GM18499 (cell line): ENCODE results near the gene XRCC5.
"Not testable (repeated sequence)": the region's sequence is repeated elsewhere in the genome, so short reads cannot be mapped to it uniquely, and the experiment has no call there.

ENCODE experiments used
- ATAC-seq: cut with Tn5 transposase; IDR thresholded peaks from one replicate; pipeline ENCODE4 v1.9.1; 2021; ENCODE audit warnings: moderate number of reproducible peaks; ENCODE audit not compliant: insufficient read depth, unreplicated experiment

XRCC5 gene

DNA sequence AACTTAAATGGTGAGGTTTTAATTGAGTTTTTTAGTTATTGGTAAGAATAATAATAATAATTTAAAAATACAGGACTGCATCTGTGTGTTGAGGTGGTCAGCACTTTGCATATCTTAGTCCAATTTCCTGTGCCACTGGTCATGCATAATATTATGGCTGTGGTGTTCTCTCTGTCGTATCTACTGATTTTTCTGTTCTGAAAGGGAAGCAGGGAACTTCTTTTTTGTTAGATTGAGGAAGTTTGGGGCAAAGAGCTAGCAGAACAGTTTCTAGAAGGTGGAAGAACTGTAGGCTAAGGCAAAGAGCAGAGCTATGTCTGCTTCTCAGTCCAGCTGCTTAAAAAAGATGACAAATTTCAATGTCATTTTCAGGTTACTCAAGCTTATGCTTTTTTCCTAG lies 74.3 kb downstream of the XRCC5 start:
- ATAC-seq, result no peak

DNA sequence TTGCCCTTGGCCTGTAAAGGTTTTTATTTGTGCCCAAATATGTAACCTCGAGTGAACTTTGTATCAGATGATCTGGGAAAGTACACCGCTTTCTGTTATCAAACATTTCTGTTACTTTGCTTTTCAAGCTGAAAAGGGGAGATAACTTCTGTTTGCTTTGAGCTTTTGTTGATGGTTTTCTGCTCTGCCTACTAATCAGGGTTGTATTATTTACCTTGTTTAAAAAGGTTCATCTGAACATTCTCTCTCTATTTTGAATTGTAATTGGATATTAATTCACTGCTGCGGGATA lies 79.4 kb downstream of the XRCC5 start:
- no peak for ATAC-seq

DNA sequence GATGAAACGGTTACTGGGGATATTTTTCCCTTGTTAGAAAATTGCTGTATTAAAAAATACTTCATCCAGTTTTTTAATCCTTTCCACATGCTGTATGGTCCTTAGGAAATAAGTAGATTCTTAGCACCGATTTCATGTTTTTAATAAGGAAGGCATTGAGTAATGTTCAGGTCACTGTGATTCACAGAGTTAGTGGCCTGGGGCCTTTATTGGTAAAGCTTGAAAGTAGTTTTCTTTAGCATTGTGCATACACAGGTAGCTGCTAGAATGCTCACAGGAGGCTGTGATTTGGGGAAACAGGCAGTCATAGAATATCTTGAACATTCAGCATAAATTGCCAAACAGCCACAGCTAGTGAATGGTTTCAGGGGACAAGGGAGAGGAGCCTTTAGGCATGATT lies 79.8 kb downstream of the XRCC5 start:
- no peak for ATAC-seq

DNA sequence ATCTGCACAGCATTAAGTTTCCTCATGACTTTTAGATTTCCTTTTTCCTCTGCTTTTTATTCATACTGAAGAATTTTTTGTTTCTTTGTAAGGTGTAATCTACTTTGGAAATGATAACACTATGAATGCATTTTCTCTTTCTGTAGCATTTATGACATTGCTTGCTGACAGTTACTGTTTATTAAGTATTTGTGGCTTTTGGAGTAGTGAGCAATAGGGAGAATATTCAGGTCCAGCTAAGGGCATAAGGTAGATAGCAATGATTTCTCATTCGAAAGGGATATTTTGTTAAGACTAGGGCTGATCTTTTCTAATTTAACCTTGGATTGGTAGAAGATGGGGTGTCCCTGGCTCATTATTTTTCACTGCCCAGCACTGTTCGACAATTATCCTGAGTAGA lies 80.3 kb downstream of the XRCC5 start:
- no peak for ATAC-seq

DNA sequence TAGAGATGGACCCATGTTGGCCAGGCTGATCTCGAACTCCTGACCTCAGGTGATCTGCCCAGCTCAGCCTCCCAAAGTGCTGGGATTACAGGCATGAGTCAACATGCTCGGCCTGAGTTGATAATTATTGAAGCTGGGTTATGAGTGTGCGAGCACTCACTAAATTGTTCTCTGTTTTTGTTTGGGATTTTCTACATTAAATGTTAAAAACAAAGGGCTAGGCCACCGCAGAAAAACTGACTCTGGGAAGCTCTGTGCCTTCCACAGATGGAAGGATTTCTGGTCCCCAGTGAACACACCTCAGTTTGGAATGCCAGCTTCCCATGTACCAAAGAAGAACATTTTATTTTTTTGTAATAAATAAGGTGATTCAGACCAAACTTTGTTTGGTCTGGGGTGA lies 83.0 kb downstream of the XRCC5 start:
- no peak for ATAC-seq

DNA sequence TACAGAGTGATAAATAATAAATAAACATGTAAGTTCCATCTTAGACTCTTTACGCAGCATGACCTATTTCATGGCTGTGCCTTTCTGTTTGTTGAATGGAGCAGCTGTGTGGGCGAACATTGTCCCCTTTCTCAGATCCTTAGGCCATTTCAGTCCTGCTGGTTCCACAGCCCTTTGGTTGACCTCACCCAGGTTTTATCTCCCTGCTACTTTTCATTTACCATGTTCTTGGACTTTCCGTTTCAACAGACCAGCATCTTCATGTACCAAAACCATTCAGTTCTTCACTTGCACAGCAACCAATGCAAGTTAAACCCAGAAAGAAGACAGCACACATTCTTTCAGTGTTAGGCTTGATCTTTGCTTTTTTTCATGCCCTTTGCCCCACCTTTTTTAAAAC lies 83.8 kb downstream of the XRCC5 start:
- no peak for ATAC-seq

DNA sequence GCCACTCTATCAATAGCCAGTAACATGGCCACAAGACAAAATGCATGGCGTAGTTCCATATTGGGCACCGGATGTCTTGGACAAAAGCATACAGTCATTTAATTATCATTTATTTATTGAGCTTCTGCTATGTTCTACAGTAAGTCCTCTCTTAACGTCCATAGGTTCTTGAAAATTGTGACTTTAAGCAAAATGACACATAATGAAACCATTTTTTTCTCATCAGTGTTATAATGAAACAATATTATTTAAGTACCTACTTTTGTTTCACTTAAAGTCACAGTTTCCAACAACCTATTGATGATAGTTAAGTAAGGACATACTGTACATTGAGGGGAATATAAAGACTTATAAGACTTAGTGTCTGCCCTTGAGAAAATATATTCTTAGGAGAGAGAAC lies 84.9 kb downstream of the XRCC5 start:
- ATAC-seq, result no peak

DNA sequence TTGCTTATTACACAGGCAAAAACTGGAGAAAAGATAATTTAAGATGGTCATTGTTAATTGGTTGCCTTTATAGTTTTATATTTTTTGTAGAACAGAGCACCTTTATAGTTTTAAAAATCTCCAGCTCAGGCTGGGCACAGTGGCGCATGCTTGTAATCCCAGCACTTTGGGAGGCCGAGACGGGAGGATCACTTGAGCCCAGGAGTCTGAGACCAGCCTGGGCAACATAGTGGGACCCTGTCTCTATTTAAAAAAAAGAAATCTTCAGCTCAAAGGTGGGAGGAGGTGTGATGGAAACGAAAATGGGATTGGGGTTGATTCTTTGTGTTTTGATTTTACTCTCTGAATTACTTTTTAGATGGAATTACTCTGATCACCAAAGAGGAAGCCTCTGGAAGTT lies 85.4 kb downstream of the XRCC5 start:
- ATAC-seq, result no peak

DNA sequence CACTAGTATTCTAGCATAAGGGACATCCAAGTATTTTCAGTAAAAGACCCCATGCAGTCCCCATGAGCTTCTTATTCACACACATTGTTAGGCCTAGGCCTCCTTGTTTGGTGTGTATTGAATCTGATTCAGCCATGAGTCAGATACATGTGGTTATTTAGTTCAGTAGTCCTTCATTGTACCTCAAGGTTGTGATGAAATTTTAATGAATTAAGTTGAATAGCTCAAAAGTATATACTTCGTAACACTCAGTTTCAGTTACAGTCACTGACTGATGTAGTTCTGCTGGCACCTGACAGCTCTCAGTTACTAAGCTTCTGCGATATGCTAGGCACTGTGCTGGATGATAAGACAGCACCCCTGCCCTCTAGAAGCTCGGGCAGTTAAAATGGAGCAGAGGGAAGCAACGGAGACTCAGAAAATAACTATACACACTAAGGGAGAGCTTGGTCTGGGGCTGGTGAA lies 86.4 kb downstream of the XRCC5 start:
- no peak for ATAC-seq

DNA sequence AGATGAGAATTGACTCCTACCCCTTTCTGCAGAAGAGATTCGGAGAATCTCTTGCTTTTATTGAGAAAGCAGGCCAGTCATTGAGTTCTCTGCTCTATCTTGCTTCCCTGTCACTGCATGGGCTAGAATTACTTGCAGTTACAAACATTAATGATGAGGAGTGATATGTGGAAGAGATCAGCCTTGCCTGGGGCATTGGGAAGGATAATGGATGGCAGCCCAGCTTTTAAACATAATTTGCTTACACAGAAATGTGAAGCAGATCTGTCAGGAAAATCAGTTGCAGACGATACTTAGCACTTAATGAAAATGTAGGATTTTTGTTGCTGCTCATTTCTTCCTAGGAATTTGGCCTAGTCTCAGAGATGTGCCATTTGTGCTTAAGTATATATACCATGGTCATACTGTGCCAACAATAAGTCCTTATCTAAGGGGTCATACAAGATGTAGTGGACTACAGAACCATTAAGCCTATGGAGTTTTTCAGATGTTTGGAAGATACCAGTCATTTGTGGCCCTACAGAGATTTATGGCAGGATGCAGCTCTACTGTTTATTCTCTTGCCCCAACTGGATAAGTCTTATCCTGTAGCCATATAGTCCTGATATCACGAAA lies 92.7 kb downstream of the XRCC5 start:
- no peak for ATAC-seq

DNA sequence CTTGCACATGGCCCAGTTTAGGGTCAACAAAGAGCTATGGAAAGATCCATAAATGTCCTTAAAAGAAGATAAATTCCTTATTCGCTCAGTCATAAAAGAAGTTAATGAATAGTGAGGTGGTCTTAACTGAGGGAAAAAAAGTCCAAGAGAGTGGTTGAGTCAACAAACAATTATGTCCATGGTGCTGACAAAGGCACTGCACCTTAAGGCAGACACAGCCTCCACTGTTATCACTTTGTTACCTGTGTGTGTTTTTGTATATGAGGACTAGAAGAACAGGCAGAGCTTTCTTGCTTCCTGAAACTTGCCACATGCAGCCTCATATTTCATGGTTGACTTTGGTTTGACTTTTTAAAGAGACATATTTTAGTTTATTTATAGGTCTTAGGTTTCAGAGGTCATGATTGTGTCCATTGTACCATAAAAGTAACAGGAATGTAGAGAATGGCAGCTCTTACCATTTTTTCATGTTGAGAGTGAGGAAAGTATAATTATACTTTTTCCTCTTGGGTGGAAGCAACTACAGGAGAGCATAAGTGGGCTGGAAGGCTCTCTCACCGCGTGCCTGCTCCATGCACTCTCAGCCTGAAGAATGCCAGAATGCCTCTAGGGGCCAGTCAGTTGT lies 93.6 kb downstream of the XRCC5 start:
- no peak for ATAC-seq

DNA sequence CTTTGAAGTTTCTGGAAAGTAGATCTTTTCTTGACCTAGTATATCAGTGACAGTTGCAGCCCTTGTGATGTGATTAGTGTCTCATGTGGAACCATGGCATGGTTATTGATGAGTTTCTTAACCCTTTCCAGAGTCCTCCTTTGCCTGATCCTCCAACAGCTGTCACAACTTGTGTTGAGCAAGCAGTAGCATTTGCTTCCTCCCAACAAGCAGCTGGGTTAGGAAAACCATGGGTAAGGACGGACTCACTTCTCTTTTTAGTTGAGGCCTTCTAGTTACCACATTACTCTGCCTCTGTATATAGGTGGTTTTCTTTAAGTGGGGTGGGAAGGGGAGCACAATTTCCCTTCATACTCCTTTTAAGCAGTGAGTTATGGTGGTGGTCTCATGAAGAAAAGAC lies 96.3 kb downstream of the XRCC5 start:
- no peak for ATAC-seq

DNA sequence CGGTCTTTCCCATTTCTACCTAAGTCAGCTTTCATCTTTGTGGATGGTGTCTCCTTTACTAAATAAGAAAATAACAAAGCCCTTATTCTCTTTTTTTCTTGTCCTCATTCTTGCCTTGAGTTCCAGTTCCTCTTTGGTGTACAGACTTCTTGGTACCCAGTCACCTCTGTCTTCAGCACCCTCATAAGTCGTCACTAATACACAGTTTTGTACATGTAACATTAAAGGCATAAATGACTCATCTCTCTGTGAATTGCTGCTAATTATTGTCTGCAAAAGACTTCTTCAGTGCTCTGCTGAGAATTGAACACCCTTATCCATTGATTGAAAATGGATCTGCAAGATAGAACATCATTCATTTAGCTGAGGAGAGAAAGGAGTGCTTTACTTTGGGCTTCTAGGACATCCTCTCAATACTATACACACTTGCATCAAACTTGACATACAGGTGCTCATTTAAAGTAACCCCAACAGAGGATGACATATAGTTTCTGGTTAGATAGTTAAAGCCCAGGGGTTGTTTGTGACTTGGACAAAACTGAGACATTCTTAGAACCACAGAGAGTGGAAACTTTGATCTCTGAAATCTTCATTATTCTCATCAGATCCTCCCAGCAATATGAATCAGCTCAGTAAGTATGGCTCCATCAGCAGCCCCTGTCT lies 97.0 kb downstream of the XRCC5 start:
- ATAC-seq, result peak; percentile 83

DNA sequence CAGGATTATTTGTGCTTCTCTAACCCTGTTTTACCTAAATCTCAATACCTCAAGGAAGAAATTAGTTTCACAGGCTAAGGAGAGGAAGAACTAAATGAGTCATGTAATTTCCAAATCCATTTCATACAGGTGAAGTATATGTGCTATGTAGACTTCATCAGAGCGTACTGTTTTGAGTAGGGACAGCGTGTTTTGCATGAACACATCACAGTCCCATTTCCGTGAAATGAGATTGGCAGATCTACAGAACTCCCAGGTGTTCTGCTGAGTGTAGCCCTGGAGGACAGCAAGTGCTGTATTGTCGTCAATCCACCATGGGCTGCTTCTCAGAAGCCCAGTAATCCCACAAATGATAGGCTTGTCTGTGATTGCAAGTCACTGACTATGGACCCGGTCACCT lies 97.7 kb downstream of the XRCC5 start:
- peak; percentile 36 for ATAC-seq

DNA sequence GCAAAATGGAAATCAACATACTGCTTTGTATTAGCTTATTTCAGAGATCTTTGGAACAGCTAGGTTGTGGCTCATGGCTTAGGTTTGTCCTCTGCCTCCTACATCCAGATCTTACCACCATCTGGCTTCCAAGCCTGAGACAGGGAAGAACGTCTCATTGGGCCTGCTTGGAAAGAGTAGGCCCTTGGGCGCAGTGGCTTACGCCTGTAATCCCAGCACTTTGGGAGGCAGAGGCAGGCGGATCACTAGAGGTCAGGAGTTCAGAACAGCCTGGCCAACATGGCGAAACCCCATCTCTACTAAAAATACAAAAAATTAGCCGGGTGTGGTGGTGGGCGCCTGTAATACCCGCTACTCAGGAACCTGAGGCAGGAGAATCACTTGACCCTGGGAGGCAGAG lies 99.5 kb downstream of the XRCC5 start:
- ATAC-seq, result not testable (repeated sequence)

DNA sequence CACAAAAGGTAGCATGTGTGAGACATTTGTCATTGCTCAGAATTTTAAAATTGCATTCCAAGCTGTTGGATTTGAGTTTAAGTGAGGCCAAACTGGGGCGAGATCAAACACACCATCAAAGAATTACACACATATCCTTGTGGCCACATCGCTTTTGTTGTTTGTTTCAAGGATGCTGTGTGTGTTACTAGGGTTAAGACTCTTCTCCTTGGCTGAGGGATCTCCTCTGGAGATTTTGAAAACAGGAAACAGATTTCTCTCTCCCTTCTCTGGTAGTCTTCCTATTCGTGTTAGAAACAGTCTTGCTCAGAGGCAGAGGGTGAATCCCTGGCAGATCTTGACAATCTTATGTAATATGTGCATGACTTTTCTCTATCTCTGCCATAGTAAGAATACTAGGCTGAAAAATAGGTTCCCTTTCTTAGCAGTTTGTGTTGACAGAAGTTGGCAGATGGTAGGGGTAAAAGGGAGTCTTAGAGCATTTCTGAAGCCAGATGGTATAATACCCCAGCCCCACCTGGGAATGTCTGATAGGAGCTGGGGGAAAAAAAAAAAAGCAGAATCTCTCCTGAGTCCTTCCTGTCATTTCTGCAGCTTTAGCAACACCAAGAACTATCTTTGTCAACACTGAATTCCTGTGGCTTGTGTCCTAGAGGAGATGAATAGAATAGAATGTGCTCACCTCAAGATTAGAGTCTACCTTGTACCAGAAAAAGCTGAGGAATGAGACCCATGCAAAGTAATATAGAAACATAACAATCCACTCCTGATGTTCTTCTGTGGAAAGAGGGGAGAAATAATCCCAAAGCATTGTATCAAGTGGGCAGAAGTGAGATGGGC lies 101.8 kb downstream of the XRCC5 start:
- ATAC-seq, result no peak

DNA sequence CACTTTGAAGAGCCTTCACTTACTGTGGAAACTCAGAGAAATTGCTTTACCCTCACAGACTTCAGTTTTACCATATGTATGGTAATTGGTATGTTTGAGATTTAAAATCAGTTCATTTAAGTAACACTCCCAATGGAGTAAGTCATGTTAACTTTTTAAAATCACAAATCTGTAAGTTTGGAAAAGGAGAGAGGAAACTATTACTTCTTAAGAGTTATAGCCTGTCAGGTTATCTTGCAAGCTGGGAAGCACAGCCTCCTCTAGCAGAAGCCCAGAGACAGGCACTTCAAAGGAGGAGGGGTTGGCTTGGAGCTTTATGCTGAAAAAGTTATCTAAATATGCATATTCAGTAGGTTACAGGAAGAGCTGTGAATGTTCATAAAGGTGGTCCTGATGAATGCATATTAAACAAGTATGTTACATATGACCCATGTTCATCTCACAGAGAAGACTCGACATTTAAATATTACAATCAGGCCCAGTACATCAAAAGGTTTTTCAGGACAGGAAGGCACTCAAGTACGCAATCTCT lies 102.5 kb downstream of the XRCC5 start:
- ATAC-seq, result no peak

DNA sequence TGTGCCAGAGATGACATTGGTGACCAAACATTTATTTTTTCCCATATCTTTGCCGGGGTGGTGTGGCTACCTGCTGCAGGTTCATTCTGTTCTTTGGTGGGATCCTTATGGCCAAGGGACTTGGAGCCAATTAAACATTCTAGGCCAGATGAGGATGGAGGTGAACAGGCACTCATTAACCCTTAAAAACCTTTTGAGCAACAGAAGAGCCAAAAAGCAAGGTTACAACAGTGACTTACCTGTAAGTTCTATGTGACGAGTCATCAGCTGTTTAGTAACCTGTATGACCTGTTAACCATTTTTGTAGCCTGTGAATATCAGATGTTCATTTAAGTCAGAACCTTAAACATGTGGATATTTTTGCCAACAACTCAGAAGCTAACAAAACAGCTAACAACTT lies 105.6 kb downstream of the XRCC5 start:
- no peak for ATAC-seq

DNA sequence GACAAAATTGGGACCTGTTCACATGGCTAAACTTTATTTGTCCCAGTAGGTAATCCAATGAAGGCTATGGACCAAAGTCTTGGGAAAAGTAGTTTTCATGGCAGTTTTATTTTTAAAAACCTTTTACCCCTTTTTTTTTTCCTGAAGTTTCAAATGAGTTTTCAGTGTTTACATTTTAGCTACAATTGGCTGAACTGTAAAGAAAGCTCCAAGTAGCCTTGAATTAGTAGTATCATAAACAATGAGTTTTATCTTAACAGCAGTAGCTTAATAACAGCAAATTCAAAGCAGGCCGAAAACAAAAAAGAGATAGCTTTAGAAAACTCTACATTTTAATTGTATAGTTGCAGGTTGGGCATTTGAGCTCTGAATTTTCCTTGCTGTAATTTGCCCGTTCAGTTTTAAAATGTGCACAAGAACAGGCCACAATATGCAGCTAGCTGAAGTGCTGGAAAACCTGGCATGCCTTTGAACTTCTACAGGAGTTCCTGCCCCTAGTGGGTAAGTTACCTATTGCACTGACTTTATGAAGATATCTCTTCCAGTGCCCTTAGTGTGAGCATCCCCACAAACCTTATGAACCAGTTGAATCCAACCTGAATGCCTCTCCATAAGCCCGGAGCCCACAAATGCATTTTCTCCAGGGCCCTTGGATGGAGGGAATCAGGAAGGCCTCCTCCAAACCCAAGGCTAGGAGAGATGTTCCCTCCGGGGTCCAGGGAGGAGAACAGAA lies 106.7 kb downstream of the XRCC5 start:
- ATAC-seq, result no peak
